GM12872 (cell line): ENCODE measurements around the gene ATP8B2.

Experiments
- TF ChIP-seq, protein P1 (sequence below): IDR thresholded peaks from 3 replicates; pipeline ENCODE4 v1.5.1; 2011; ENCODE audit warnings: low read depth, mild to moderate bottlenecking, low read length, moderate library complexity; ENCODE audit not compliant: insufficient read depth

The ATP8B2 gene

DNA sequence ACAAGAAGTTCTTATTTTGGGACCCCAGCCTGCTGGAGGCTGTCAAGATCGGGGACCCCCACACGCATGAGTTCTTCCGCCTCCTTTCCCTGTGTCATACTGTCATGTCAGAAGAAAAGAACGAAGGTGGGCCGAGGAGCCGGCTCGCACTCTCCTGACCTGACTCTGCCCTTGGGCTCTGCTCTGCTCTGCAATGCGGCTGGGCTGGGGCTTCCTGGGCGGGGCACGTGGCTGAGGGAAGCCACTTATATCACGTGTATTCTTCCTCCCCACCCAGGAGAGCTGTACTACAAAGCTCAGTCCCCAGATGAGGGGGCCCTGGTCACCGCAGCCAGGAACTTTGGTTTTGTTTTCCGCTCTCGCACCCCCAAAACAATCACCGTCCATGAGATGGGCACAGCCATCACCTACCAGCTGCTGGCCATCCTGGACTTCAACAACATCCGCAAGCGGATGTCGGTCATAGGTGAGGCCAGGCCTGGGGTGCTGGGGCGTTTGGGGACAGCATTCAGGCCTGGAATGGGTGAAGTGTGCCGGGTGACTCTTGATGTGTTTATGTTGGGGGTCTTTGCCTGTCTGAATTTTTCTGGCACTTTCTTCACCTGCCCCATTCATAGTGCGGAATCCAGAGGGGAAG is 17.6 kb downstream of the ATP8B2 start:
- TF ChIP-seq, protein P1, sequence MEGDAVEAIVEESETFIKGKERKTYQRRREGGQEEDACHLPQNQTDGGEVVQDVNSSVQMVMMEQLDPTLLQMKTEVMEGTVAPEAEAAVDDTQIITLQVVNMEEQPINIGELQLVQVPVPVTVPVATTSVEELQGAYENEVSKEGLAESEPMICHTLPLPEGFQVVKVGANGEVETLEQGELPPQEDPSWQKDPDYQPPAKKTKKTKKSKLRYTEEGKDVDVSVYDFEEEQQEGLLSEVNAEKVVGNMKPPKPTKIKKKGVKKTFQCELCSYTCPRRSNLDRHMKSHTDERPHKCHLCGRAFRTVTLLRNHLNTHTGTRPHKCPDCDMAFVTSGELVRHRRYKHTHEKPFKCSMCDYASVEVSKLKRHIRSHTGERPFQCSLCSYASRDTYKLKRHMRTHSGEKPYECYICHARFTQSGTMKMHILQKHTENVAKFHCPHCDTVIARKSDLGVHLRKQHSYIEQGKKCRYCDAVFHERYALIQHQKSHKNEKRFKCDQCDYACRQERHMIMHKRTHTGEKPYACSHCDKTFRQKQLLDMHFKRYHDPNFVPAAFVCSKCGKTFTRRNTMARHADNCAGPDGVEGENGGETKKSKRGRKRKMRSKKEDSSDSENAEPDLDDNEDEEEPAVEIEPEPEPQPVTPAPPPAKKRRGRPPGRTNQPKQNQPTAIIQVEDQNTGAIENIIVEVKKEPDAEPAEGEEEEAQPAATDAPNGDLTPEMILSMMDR = no peak

DNA sequence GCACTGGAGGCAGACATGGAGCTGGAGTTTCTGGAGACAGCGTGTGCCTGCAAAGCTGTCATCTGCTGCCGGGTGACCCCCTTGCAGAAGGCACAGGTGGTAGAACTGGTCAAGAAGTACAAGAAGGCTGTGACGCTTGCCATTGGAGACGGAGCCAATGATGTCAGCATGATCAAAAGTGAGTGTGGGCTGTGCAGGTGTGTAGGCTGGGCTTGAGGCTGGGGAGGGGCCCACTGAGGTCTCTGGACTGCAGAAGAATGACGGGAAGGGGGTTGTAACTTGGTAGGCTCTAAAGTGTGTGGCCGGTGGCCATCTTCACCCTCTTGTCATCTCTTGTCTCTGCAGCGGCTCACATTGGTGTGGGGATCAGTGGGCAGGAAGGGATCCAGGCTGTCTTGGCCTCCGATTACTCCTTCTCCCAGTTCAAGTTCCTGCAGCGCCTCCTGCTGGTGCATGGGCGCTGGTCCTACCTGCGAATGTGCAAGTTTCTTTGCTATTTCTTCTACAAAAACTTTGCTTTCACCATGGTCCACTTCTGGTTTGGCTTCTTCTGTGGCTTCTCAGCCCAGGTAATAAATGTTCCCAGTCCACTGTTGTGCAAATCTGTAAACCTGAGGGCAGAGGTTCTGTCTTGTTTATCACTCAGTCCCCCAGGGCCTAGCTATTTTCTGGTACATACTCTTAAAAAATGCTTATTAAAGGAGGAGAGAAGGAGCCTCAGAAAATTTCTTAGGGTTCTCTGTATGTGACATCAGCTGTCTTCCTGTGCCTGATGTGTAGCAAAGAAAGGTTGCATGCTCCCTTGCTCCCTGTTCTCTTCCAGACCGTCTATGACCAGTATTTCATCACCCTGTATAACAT is 19.9 kb downstream of the ATP8B2 start:
- TF ChIP-seq, protein P1 = peak; percentile 83

DNA sequence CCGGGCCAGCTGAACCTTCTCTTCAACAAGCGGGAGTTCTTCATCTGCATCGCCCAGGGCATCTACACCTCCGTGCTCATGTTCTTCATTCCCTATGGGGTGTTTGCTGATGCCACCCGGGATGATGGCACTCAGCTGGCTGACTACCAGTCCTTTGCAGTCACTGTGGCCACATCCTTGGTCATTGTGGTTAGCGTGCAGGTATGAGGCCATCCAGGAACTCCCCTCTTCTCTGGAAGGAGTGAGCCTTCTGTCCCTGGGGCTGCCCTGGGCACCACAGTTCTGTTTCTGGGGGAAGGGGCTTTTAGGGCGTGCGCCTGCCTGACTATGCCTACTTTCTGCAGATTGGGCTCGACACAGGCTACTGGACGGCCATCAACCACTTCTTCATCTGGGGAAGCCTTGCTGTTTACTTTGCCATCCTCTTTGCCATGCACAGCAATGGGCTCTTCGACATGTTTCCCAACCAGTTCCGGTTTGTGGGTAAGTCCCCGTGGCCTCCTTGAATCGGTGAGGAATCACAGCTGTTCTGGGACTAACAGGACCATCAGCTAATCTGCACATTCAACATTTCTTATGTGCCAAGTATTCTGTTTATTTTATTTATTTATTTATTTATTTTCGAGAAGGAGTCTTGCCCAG is 21.1 kb downstream of the ATP8B2 start:
- TF ChIP-seq, protein P1 = no peak

DNA sequence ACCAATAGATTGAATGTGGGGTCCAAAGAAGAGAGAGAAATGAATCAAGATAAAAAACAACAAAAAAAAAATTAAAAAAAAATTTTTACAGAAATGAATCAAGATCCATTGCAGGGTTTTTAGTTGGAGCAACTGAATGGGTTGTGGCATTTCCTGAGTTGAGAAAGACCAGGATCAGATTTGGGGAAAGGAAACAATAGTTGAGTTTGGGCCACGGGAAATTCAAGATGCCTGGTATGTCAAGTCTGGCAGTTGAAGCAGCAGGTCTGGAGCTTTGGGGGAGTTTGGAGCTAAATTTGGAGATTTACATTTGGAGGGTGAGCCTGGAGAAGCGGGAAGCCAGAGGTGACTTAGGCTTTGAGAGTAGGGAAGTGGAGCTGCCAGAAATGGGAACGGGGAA is 22.6 kb downstream of the ATP8B2 start:
- TF ChIP-seq, protein P1 = no peak

DNA sequence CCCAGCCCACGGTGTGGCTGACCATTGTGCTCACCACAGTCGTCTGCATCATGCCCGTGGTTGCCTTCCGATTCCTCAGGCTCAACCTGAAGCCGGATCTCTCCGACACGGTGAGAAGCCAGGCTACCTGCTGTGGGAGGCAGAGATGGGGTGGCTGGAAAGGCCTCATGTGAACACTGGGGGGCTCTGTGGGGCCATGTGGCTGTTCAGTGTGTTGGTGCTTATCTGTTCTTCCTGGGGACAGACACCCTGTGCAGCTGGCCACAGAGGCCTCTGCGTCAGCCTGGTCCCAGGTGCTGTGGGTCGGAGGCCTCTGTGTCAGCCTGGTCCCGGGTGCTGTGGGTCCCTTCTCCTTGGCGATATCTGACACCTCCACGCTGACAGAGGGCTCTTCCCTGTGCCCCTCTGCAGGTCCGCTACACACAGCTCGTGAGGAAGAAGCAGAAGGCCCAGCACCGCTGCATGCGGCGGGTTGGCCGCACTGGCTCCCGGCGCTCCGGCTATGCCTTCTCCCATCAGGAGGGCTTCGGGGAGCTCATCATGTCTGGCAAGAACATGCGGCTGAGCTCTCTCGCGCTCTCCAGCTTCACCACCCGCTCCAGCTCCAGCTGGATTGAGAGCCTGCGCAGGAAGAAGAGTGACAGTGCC is 23.2 kb downstream of the ATP8B2 start:
- TF ChIP-seq, protein P1 = peak; percentile 49

DNA sequence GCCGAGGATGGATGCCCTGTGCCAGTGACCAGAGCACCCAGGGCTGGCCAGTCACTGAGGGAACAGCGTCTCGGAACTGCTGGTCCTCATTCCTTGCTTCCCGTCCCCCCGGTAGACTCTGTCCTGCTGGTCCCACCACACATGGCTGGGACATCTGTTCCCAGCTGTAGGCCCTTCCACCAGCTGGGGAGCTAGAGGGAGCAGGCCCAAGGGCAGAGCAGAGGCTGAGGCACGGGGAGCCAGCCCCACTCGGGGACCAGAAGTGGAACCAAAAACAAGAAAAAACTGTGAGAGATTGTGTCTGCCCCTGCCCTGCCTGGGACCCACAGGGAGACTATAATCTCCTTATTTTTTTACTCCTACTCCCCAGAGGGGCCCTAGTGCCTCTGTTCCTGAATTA is 23.8 kb downstream of the ATP8B2 start:
- TF ChIP-seq, protein P1 = no peak

DNA sequence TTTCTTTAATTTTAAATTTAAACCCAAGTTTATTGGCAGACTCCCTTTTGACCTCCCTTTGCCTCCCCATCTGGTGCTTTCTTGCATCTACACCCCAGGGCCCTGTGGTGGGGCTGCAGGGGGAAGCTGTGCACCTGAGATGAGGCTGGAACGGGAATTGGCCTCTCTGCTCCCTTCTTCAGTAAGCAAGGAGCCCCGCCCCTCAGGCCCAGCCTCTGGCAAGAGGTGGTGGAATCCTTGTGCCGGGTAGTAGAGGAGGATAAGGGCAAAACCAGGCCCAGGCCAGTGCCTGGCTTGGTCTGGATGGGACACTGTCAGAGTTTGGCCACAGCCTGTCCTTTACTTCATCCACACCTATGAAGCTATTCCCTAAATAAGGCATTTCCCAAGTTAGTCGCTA is 25.1 kb downstream of the ATP8B2 start:
- TF ChIP-seq, protein P1 = no peak
